Germinal center (tissue), 1 donor: ENCODE data around the gene RPSA.
"Not testable (repeated sequence)": the region's sequence is repeated elsewhere in the genome, so short reads cannot be mapped to it uniquely, and the experiment has no call there.

Source experiments
- DNase-seq: peaks from one replicate; pipeline ENCODE4 v3.0.0; 2012; ENCODE audit warnings: mixed read lengths, low spot score

Gene RPSA

GRCh38 chr3:39456159-39456558 is 49.6 kb downstream of the RPSA start:
- DNase-seq = no peak

- no peak for DNase-seq
Observed at GRCh38 chr3:39457361-39457760, 50.8 kb downstream of the RPSA start.

GRCh38 chr3:39458579-39458978 is 52.1 kb downstream of the RPSA start:
- DNase-seq = not testable (repeated sequence)

GRCh38 chr3:39460677-39461076 is 54.2 kb downstream of the RPSA start:
- DNase-seq = no peak
